ENCODE data around the gene FHOD3.

Gene FHOD3

DNA sequence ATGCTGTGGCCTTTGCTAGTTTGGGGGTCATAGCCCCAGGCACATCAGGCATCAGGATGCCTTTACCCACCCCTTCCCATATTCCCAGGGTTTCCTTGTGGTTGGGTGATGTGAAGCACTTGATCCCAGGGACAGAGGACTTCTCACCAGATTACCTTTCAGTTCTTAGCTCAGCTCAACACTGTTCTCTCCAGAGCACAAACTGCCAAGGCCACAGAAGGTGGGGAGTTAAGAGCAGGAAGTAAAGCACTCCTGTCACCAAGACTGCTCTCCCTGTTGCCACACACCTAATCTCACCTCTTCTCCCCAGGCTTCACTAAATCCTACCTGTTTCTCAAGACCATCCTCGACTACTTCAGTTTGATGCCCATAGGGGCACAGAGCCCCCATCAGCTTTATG lies 25.9 kb downstream of the FHOD3 start:
- no peak for DNase-seq (ENCODE audit: low spot score)

- no peak for DNase-seq (ENCODE audit: low spot score)
Measured at GRCh38 chr18:36325846-36326245, 28.3 kb downstream of the FHOD3 start.

DNA sequence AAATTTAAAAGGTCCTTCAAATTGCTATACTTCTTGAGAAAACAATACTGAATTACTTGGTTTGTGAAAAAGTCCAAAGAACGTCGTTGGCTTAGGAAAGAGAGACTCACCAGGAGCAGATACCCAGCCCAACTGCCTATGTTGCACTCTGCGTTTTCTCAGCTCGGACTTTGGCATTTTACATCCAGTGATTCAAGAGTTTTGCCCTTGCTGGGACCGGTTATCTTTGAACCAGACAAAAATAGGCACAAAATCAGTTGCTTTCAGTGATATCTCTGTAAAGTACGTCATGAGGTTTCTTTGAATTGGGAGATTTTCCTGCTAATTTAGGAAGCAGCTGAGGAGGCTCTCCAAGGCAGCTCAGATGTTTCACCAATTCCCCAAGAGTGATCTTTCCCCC lies 29.3 kb downstream of the FHOD3 start:
- DNase-seq (ENCODE audit: low spot score): no peak

DNA sequence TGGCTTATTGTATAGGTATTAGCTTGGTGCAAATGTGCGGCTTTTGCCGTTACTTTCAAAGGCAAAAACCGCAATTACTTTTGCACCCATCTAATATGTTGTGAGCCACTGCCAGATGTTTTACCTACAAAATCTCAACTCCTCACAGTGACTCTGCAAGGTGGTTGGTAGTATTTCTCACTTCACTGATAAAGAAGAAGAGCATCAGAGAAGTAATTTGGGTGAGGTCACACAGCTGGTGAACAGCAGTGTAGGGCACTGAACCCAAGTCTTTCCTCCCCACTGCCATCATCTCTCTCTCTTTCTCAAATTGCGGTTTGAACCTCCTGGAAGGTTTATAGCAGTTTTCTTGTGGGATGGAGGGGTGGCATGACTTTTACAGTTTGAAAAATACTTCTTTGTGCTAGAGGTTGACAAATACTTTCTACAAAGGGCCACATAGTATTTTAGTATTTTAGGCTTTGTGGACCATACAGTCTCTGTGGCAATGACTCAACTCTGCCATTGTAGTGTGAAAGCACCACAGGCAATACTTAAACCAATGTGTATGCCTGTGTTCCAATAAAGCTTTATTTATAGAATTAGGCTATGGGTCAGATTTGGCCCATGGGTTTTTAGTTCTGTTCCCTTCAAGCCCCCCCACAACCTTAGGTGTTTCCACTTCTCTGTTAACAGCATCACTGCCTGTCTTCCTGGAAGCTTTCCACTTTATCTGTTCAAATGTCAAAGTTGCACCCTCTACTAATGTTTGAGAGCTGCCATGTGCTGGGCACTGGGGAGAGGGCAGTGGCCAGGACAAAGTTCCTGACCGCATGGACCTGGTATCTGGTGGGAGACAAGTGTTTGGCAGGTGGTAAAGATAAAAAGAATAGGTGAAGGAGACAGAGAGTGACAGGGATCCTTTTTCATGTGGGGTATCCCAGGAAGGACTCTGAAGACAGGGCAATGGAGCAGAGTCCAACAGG lies 30.1 kb downstream of the FHOD3 start:
- no peak for DNase-seq (ENCODE audit: low spot score)

GRCh38 chr18:36328385-36328858 lies 30.9 kb downstream of the FHOD3 start:
- DNase-seq (ENCODE audit: low spot score): no peak

GRCh38 chr18:36328916-36329315 lies 31.4 kb downstream of the FHOD3 start:
- DNase-seq (ENCODE audit: low spot score): no peak

GRCh38 chr18:36329684-36330434 lies 32.3 kb downstream of the FHOD3 start:
- DNase-seq (ENCODE audit: low spot score): no peak

DNA sequence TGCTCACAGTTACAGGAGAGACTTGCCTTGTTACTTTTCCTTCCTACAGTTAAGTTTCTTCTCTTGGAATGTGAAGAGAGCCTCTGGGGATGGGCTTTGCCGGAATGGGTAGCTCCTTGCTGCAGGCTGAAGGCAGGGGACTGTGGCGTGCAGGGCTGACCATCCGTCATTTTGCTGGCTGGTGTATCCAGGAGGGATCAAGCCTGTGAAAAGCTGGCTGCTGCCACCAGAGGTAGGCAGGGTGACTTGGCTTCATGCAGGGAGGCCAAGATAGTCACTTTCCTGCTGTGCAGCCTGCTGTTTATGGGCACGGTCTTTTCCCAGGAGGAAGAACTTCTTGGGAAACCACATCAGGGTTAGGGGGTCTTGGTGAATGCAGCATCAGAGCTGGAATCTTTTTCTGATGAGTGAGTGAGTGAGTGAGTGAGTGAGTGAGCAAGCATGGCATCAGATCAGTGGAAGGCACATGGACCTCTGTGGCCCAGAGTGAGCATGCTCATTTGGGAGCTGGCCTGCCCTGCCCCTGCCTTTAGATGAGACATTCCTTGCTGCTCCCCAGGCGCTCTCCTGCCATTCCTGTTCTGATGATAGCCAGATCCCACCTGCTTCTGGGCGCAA lies 33.0 kb downstream of the FHOD3 start:
- no peak for DNase-seq (ENCODE audit: low spot score)

GRCh38 chr18:36331521-36331971 lies 34.0 kb downstream of the FHOD3 start:
- DNase-seq (ENCODE audit: low spot score): no peak

- no peak for DNase-seq (ENCODE audit: low spot score)
Measured at GRCh38 chr18:36333414-36333813, 35.9 kb downstream of the FHOD3 start.

DNA sequence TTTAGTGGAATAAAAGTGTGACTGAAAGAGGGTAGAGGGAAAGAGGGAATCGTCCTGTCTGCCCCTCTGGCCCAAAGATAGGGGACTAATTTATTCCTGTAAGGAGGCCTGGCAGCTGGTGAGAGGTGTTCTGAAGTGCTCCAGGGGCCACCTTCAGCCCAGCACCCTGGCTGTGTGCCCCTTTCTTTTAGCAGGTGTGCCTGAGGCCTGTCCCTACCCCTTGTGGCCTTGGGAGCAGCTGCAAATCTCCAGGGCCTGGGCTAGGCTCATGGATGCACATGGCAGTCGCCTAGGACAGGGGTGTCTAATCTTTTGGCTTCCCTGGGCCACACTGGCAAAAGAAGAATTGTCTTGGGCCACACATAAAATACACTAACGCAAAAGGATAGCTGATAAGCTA lies 37.3 kb downstream of the FHOD3 start:
- no peak for DNase-seq (ENCODE audit: low spot score)

DNA sequence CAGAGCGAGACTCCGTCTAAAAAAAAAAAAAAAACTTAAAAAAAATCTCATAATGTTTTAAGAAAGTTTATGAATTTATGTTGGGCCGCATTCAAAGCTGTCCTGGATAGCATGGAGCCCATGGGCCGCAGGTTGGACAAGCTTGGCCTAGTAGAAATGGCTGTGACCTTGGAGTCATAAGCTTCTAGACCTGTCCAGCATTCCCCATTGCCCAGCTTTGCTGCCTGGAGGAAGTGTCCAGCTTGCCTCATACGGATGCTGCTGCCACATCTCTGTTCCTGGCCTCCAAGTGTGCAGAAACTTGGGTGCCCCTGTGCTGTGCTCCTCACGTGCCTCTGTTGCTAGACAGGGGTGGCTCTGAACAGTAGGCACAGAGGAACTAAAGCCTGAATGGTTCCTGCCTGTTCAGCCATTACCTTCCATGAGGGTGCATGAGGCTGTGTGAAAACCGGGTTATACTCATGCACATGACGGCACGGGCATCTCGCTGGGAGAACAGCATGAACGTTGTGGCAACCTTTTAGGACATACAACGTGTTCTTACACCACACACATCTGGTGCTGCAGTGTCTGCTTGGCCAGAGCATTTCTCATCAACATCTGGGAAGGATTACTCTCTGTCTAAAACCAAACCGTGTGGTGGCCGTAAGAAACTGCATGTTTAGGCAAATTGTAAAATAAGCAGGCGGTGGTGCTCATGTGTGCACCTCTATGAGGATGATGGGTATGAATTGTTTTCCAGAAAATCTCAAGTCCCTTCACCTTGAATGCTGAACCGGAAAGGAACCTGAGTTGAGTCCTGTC lies 38.2 kb downstream of the FHOD3 start:
- no peak for DNase-seq (ENCODE audit: low spot score)

GRCh38 chr18:36337679-36338402 lies 40.3 kb downstream of the FHOD3 start:
- no peak for DNase-seq (ENCODE audit: low spot score)

DNA sequence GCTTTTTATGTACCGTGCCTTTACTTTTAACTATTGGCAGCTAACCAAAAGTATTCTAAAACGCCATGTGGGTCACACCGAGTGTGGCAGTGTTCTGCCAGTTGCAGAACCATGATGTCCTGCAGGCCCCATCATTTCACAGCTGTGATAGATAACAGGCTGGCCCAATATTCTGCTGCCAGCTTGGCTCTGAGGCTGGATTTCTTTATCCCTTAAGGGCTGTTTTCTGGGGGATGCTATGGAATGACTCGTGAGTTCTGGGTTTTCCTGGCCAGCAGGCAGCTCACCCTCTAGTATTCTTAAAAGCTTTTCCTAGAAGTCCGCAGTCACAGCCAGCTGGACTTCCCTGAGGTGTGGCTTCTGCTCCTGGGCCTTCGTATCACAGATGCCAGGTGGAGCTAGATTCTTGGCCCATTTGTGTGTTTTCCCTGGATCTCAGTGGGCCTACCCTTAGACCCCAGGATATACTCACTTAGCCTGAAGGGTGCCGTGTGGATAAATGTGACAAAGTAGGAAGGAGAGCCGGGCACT lies 41.0 kb downstream of the FHOD3 start:
- DNase-seq (ENCODE audit: low spot score): no peak

DNA sequence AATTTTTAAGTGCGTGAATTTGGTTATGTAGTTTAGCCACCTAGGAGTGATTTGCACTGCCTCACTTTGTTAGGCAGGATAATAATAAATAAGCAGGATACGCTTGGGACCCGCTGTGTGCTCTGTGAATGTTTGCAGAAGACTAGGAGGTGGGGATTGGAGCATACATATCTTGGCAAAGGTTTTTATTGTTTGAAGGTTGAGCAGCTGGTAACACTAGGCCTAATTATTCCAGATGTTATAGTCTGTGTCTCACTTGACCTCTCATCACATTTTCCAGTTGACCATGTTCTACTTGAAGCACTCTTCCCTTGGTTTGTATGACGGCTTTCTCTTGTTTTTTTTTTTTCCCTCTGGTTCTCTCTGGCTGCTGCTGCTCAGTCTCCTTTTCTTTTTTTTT lies 42.7 kb downstream of the FHOD3 start:
- no peak for DNase-seq (ENCODE audit: low spot score)

DNA sequence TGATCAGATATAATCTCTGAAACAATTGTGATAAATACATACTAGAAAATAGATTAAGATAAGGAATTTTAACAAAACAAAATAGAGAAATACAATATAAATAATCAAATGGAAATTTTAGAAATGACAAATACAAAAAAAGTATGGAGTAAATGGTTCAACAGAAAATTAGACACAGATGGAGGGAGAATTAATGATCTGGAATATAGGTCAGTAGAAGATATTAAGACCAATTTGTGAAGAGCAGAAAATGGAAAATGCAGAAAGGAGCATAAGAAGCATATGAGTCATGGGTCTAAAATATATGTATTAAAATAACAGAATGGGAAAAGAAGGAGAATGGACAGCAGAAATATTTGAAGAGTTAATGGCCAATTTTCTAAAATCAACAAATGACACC lies 44.4 kb downstream of the FHOD3 start:
- no peak for DNase-seq (ENCODE audit: low spot score)

DNA sequence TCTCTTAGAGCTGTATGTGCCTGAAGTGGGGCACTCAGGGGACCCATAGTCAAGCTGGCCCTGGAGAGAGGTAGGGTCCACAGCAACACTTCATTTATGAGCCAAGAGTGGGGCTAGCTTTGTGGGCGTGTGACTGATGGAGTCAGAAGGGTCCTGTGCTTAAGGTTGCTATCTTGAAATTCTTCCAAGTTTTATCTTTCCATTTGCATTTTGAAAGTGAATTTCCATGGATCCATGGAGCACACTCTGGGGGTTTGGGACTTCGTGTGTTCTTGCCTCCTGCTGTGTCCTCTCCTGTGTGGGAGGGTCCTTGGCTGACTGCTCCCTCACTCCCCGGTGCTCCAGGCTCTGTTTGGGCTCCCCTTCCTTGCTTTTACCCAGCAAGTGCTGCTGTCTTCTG lies 50.8 kb downstream of the FHOD3 start:
- no peak for DNase-seq (ENCODE audit: low spot score)

DNA sequence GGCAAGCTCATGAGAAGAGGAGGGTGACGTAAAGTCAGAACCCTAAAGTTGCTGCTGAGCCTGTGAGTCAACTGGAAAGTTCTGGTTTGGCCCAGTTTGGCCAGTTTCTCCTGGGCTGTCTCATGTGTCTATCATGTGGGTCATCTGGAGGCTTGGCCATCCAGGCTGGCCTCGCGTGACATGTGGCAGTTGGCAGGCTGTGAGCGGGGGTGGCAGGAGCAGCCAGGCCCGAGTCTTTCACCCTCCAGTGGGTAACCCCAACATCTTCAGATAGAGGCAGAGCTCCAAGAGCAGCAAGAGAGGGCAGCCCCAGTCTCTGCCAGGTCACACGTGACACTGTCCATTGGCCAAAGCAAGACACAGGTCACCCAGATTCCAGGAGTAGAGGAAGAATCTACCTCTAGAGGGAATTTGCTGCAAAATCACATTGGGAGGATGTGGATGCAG lies 51.5 kb downstream of the FHOD3 start:
- DNase-seq (ENCODE audit: low spot score): no peak

- DNase-seq (ENCODE audit: low spot score): no peak
Measured at GRCh38 chr18:36349552-36349951, 52.0 kb downstream of the FHOD3 start.

DNA sequence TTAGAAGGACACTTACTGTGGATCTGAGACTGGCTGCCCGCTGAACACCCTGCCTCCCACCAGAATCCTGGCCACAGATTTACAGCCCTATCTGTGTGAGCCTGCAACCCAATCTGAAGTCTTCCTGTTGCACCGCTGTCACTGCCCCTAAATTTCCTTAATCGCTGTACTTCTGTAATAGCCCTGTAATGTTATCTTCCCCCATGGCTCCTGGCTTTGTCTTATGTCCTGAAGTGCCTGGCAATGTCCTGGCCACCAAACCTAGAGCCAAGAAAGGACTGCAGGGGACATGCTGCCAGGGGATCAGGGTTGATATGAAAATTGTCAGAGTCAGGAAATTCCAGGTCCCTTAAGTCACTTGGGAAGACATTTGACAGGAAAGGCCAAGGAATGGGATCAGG lies 52.7 kb downstream of the FHOD3 start:
- DNase-seq (ENCODE audit: low spot score): no peak
